ENCODE data around the gene MFNG.

MFNG gene

GRCh38 chr22:37514526-37515051 is 28.4 kb upstream of the MFNG start:
- no peak for DNase-seq

GRCh38 chr22:37511395-37512104 is 25.4 kb upstream of the MFNG start:
- no peak for DNase-seq

GRCh38 chr22:37510091-37510490 is 23.9 kb upstream of the MFNG start:
- DNase-seq: no peak

GRCh38 chr22:37509059-37509860 is 23.1 kb upstream of the MFNG start:
- no peak for DNase-seq

- no peak for DNase-seq
These were observed 22.3 kb upstream of the MFNG start for GRCh38 chr22:37508431-37508992.

GRCh38 chr22:37507731-37508130 is 21.5 kb upstream of the MFNG start:
- no peak for DNase-seq

GRCh38 chr22:37505989-37506388 is 19.8 kb upstream of the MFNG start:
- DNase-seq: no peak

GRCh38 chr22:37505565-37505964 is 19.4 kb upstream of the MFNG start:
- no peak for DNase-seq

GRCh38 chr22:37504964-37505363 is 18.8 kb upstream of the MFNG start:
- DNase-seq: no peak

- no peak for DNase-seq
These were observed 17.7 kb upstream of the MFNG start for GRCh38 chr22:37503850-37504249.

- no peak for DNase-seq
These were observed 17.0 kb upstream of the MFNG start for GRCh38 chr22:37503183-37503683.

- DNase-seq: no peak
These were observed 16.4 kb upstream of the MFNG start for GRCh38 chr22:37502342-37503182.

- DNase-seq: no peak
These were observed 15.6 kb upstream of the MFNG start for GRCh38 chr22:37501610-37502341.

GRCh38 chr22:37500745-37501609 is 14.8 kb upstream of the MFNG start:
- no peak for DNase-seq

GRCh38 chr22:37499789-37500540 is 13.8 kb upstream of the MFNG start:
- no peak for DNase-seq

GRCh38 chr22:37499027-37499707 is 13.0 kb upstream of the MFNG start:
- DNase-seq: no peak

- no peak for DNase-seq
These were observed 12.2 kb upstream of the MFNG start for GRCh38 chr22:37498289-37498909.
